H1 (cell line): ENCODE data around the gene MSI2. TPM values are rescaled to one million over a fixed set of nuclear protein-coding genes. Genes with fewer than 3 reads are reported as not detected.

Experiments used
- CTCF ChIA-PET: fragments of 300-600 bp; sonication (Branson Sonifier 250); formaldehyde crosslinking; loops from one replicate; lab custom pipeline; 2021; ENCODE audit not compliant: partially characterized antibody; lab: Charles Lee
- POLR2A ChIA-PET: fragments of 300-600 bp; sonication (Branson Sonifier 250); formaldehyde crosslinking; loops from one replicate; lab custom pipeline; 2021; ENCODE audit warnings: inconsistent platforms; ENCODE audit not compliant: partially characterized antibody; lab: Charles Lee
- DNase-seq, 2 experiments: peaks; one replicate each; pipeline versions ENCODE4 v3.0.0 to v3.0.0-alpha.2; 2010 to 2022; ENCODE audit warnings: low spot score in 2 of 2, low read depth in 1 of 2, mixed read lengths in 1 of 2
- FAIRE-seq: peaks from 2 replicates; lab custom pipeline; 2011; peaks lifted over from hg19 to GRCh38; lab: Jason Lieb, UNC
- H2AFZ ChIP-seq: 2 replicates; pipeline ENCODE4 v1.8.1; 2012; ENCODE audit warnings: low read length, inconsistent platforms
- H2AK5ac ChIP-seq: 2 replicates; pipeline ENCODE4 v1.6.1; 2013; ENCODE audit warnings: low read depth, low read length
- H2BK120ac ChIP-seq: replicated peaks from 2 replicates; pipeline ENCODE3; 2013; ENCODE audit warnings: low read depth, low read length, inconsistent platforms
- H2BK12ac ChIP-seq: 2 replicates; pipeline ENCODE4 v1.6.1; 2013; ENCODE audit warnings: low read depth, low read length
- H2BK15ac ChIP-seq: 2 replicates; pipeline ENCODE4 v1.6.1; 2013; ENCODE audit warnings: low read length
- H2BK20ac ChIP-seq: 2 replicates; pipeline ENCODE4 v1.6.1; 2013; ENCODE audit warnings: low read length
- H2BK5ac ChIP-seq: 2 replicates; pipeline ENCODE4 v1.6.1; 2013; ENCODE audit warnings: low read depth, low read length
- H3K14ac ChIP-seq: 2 replicates; pipeline ENCODE4 v1.6.1; 2013; ENCODE audit warnings: inconsistent platforms; ENCODE audit not compliant: insufficient read length
- H3K18ac ChIP-seq: 2 replicates; pipeline ENCODE4 v1.6.1; 2013; ENCODE audit warnings: low read length; ENCODE audit errors: extremely low read depth
- H3K23ac ChIP-seq: 2 replicates; pipeline ENCODE4 v1.6.1; 2013; ENCODE audit warnings: inconsistent platforms; ENCODE audit not compliant: insufficient read length
- H3K23me2 ChIP-seq: 2 replicates; pipeline ENCODE4 v1.6.1; 2013; ENCODE audit warnings: low read depth, low read length
- H3K27ac ChIP-seq: 2 replicates; pipeline ENCODE4 v1.6.1; 2011; ENCODE audit warnings: low read depth, low read length, inconsistent platforms
- H3K27me3 ChIP-seq, 4 experiments: replicated peaks in 1 of 4; 1 replicate in 1 of 4; 2 replicates in 3 of 4; pipeline versions ENCODE4 v1.6.1 to v1.8.1; 2011 to 2013; ENCODE audit warnings: low read length in 3 of 4, mild to moderate bottlenecking in 3 of 4, inconsistent platforms in 2 of 4, mixed read lengths in 2 of 4, moderate library complexity in 1 of 4; ENCODE audit not compliant: control insufficient read depth in 3 of 4, insufficient read depth in 3 of 4; ENCODE audit errors: extremely low read depth in 1 of 4
- H3K36me3 ChIP-seq, 4 experiments: 2 replicates each; pipeline versions ENCODE4 v1.6.1 to v1.8.1; 2011 to 2013; ENCODE audit warnings: mild to moderate bottlenecking in 4 of 4, low read length in 3 of 4, moderate library complexity in 2 of 4, control low read depth in 1 of 4, inconsistent platforms in 1 of 4; ENCODE audit not compliant: insufficient read depth in 4 of 4, control insufficient read depth in 2 of 4
- H3K4ac ChIP-seq: replicated peaks from 2 replicates; pipeline ENCODE3; 2013; ENCODE audit warnings: low read length, low read depth, mixed read lengths, inconsistent platforms; ENCODE audit not compliant: insufficient read length
- H3K4me1 ChIP-seq, 4 experiments: replicated peaks in 1 of 4; 1 replicate in 1 of 4; 2 replicates in 3 of 4; pipeline versions ENCODE4 v1.6.1 to v1.8.1; 2011 to 2013; ENCODE audit warnings: low read length in 3 of 4, inconsistent platforms in 2 of 4, mixed read lengths in 1 of 4; ENCODE audit not compliant: insufficient read depth in 4 of 4, control insufficient read depth in 3 of 4
- H3K4me2 ChIP-seq, 2 experiments: 2 replicates each; pipeline versions ENCODE4 v1.6.1 to v1.8.1; 2011 to 2013; ENCODE audit warnings: low read depth in 2 of 2, low read length in 2 of 2, control low read depth in 1 of 2, inconsistent platforms in 1 of 2, mild to moderate bottlenecking in 1 of 2; ENCODE audit not compliant: insufficient read depth in 1 of 2
- H3K4me3 ChIP-seq, 4 experiments: fragments of 200-600, 300-600 bp in 1 of 4; sonication (generic), shearing (Covaris generic), sonication (Bioruptor Twin) in 1 of 4; 2 replicates each; pipeline versions ENCODE4 v1.5.1 to v1.8.1; 2011 to 2016; ENCODE audit warnings: low read length in 4 of 4, low read depth in 3 of 4, control low read depth in 2 of 4, inconsistent platforms in 2 of 4, mild to moderate bottlenecking in 2 of 4, mixed read lengths in 1 of 4, moderate library complexity in 1 of 4; ENCODE audit not compliant: insufficient read depth in 2 of 4; ENCODE audit errors: extremely low read depth in 1 of 4
- H3K56ac ChIP-seq: replicated peaks from 2 replicates; pipeline ENCODE3; 2013; ENCODE audit warnings: low read depth, mild to moderate bottlenecking, mixed read lengths, low read length, inconsistent platforms; ENCODE audit not compliant: insufficient read length
- H3K79me1 ChIP-seq: 2 replicates; pipeline ENCODE4 v1.6.1; 2013; ENCODE audit warnings: low read depth, low read length, control low read depth
- H3K79me2 ChIP-seq, 2 experiments: 2 replicates each; pipeline versions ENCODE4 v1.6.1 to v1.8.1; 2012 to 2013; ENCODE audit warnings: low read length in 2 of 2, mild to moderate bottlenecking in 2 of 2, inconsistent platforms in 1 of 2; ENCODE audit not compliant: insufficient read depth in 2 of 2, control insufficient read depth in 1 of 2
- H3K9ac ChIP-seq, 4 experiments: replicated peaks in 1 of 4; 1 replicate in 1 of 4; 2 replicates in 3 of 4; pipeline versions ENCODE4 v1.6.1 to v1.8.1; 2011 to 2013; ENCODE audit warnings: low read depth in 3 of 4, low read length in 3 of 4, control low read depth in 2 of 4, mild to moderate bottlenecking in 2 of 4, moderate library complexity in 2 of 4, inconsistent platforms in 1 of 4; ENCODE audit errors: extremely low read depth in 1 of 4
- H3K9me3 ChIP-seq, 2 experiments: 2 replicates each; pipeline versions ENCODE4 v1.6.1 to v1.8.1; 2012 to 2013; ENCODE audit warnings: mild to moderate bottlenecking in 2 of 2, moderate library complexity in 2 of 2, control low read depth in 1 of 2, inconsistent platforms in 1 of 2, low read depth in 1 of 2, low read length in 1 of 2, mixed read lengths in 1 of 2; ENCODE audit not compliant: insufficient read depth in 2 of 2
- H4K20me1 ChIP-seq, 2 experiments: replicated peaks in 1 of 2; 2 replicates each; pipeline versions ENCODE3 to v1.8.1; 2011 to 2013; ENCODE audit warnings: inconsistent platforms in 2 of 2, low read length in 2 of 2, mild to moderate bottlenecking in 1 of 2; ENCODE audit not compliant: insufficient read depth in 2 of 2, control insufficient read depth in 1 of 2
- H4K5ac ChIP-seq: 2 replicates; pipeline ENCODE4 v1.6.1; 2013; ENCODE audit warnings: low read length, low read depth, mixed read lengths, inconsistent platforms; ENCODE audit not compliant: insufficient read length
- H4K8ac ChIP-seq: 2 replicates; pipeline ENCODE4 v1.8.0; 2013; ENCODE audit warnings: mild to moderate bottlenecking, moderate library complexity, low read length, inconsistent platforms; ENCODE audit not compliant: insufficient read depth; ENCODE audit errors: extremely low read depth
- H4K91ac ChIP-seq: replicated peaks from 2 replicates; pipeline ENCODE3; 2013; ENCODE audit warnings: low read length, mixed read lengths, inconsistent platforms; ENCODE audit not compliant: insufficient read length
- ATF2 ChIP-seq: IDR thresholded peaks from 2 replicates; pipeline ENCODE4 v1.6.1; 2012; ENCODE audit warnings: low read length, inconsistent platforms
- CBX5 ChIP-seq: fragments of 300-800, 300-1000 bp; sonication (generic); IDR thresholded peaks from 2 replicates; pipeline ENCODE4 v1.7.1; 2016; ENCODE audit warnings: antibody characterized with exemption, low read length, low read depth
- CHD2 ChIP-seq: IDR thresholded peaks from 2 replicates; pipeline ENCODE4 v1.6.1; 2012; ENCODE audit warnings: low read length, improper control_type of control experiment
- FOSL1 ChIP-seq: IDR thresholded peaks from 2 replicates; pipeline ENCODE4 v1.6.1; 2011; ENCODE audit warnings: mild to moderate bottlenecking, low read depth, low read length, moderate library complexity; ENCODE audit not compliant: insufficient read depth
- HDAC6 ChIP-seq: IDR thresholded peaks from one replicate; pipeline ENCODE4 v1.7.1; 2012; ENCODE audit warnings: low read depth, mild to moderate bottlenecking, inconsistent platforms, low read length, moderate library complexity
- JUND ChIP-seq: IDR thresholded peaks from 2 replicates; pipeline ENCODE4 v1.6.1; 2011; ENCODE audit warnings: mild to moderate bottlenecking, improper control_type of control experiment, low read length
- POLR2A ChIP-seq, 2 experiments: IDR thresholded peaks; 1 replicate in 1 of 2; 2 replicates in 1 of 2; pipeline ENCODE4 v1.6.1; 2011; ENCODE audit warnings: low read depth in 2 of 2, low read length in 2 of 2, mild to moderate bottlenecking in 2 of 2; ENCODE audit errors: control extremely low read depth in 1 of 2
- RAD21 ChIP-seq, 2 experiments: IDR thresholded peaks in 1 of 2; conservative IDR thresholded peaks in 1 of 2; 2 replicates each; pipeline ENCODE4 v1.6.1; 2011; ENCODE audit warnings: low read depth in 2 of 2, low read length in 2 of 2, improper control_type of control experiment in 1 of 2, inconsistent platforms in 1 of 2, mild to moderate bottlenecking in 1 of 2, moderate library complexity in 1 of 2
- RBBP5 ChIP-seq: IDR thresholded peaks from 2 replicates; pipeline ENCODE4 v1.7.1; 2012; ENCODE audit warnings: low read depth, mild to moderate bottlenecking, inconsistent platforms, low read length, moderate library complexity, borderline replicate concordance
- RFX5 ChIP-seq: IDR thresholded peaks from 2 replicates; pipeline ENCODE4 v1.6.1; 2011; ENCODE audit warnings: low read depth, low read length, improper control_type of control experiment, borderline replicate concordance
- RXRA ChIP-seq: IDR thresholded peaks from 2 replicates; pipeline ENCODE4 v1.6.1; 2011; ENCODE audit warnings: low read depth, mild to moderate bottlenecking, low read length, moderate library complexity; ENCODE audit not compliant: insufficient read depth
- SIX5 ChIP-seq: IDR thresholded peaks from 2 replicates; pipeline ENCODE4 v1.6.1; 2011; ENCODE audit warnings: mild to moderate bottlenecking, low read depth, low read length
- YY1 ChIP-seq: IDR thresholded peaks from 2 replicates; pipeline ENCODE4 v1.6.1; 2011; ENCODE audit warnings: low read depth, mild to moderate bottlenecking, low read length
- WGBS, 2 experiments: shearing (Covaris generic) in 1 of 2; methylation state at CpG; one replicate each; pipeline versions ENCODE4 v1.1.6 to v1.1.7; 2013 to 2015; ENCODE audit warnings: low lambda C conversion rate in 2 of 2, mixed read lengths in 2 of 2, inconsistent platforms in 1 of 2, low coverage in 1 of 2, missing lambda C conversion rate in 1 of 2; ENCODE audit not compliant: insufficient replicate concordance in 2 of 2, insufficient coverage in 1 of 2, insufficient read length in 1 of 2; ENCODE audit errors: extremely low coverage in 1 of 2, missing lambda C conversion rate in 1 of 2; 5-methylcytosine and 5-hydroxymethylcytosine counted together
- polyA plus RNA-seq, 7 experiments: library from polyadenylated mRNA; depleted of rRNA in 3 of 7; stranded (reverse) in 5 of 7; unstranded in 2 of 7; fragments of >200 nt in 5 of 7; fragments of 200-250 nt in 2 of 7; gene quantifications; 1 replicate in 5 of 7; 2 replicates in 1 of 7; 4 replicates in 1 of 7; pipeline versions ENCODE4 v1.2.1 to v1.2.3, GENCODE V29; 2011 to 2013; ENCODE audit warnings: missing spikeins in 2 of 7, mixed read lengths in 2 of 7
- total RNA-seq: library from RNA; stranded (reverse); fragmentation: NEBNext Ultra II Directional; extraction: Animal tissue kit (Norgen Biotek cat#: 25700); gene quantifications from 2 replicates; pipeline ENCODE4 v1.2.1, GENCODE V29; 2021

Gene MSI2
- total and polyA plus RNA-seq, 2 of the 8 experiments (the other 6 are each of a cell fraction or from before 2014, with no cell fraction given): 36.7 to 80.6 TPM

- Histone ChIP-seq H4K8ac (no peak overlapping the region), H3K56ac (no peak overlapping the region), H2BK12ac (no peak overlapping the region), H3K4me3 (no peak overlapping the region), H3K18ac (no peak overlapping the region), H2BK5ac (no peak overlapping the region), H4K91ac (no peak overlapping the region), H3K27ac (no peak overlapping the region), H3K4me1 (peaks cover 5 to 29% (median 25%) of the 10 kb centered on the region in 4 experiments; a peak in 6 of 7 replicates), H4K20me1 (no peaks in the 10 kb centered on the region), H3K4ac (no peak overlapping the region), H3K9me3 (no peaks in the 10 kb centered on the region), H3K23ac (no peak overlapping the region), H2BK20ac (no peak overlapping the region), H2AFZ (no peak overlapping the region), H3K9ac (no peak overlapping the region), H3K79me1 (peaks cover 4% of the 10 kb centered on the region), H3K36me3 (no peaks in the 10 kb centered on the region), H3K14ac (no peak overlapping the region), H4K5ac (no peak overlapping the region), H3K27me3 (no peaks in the 10 kb centered on the region), H2AK5ac (no peak overlapping the region), H2BK15ac (no peak overlapping the region), H3K4me2 (no peak overlapping the region), H2BK120ac (no peak overlapping the region), H3K23me2 (no peaks in the 10 kb centered on the region), H3K79me2 (peaks cover 0 to 36% of the 10 kb centered on the region in 2 experiments; a peak in 2 of 4 replicates)
- ChIA-PET POLR2A (no interaction called here), CTCF (interaction anchor here (0.6 to 1.8 kb wide), 2 partner anchors 19 to 59 kb away, joined by 3 to 4 read pairs; no protein-coding TSS in a partner anchor)
- 78% methylated on average over 4 of the region's 4 CpGs; no CpG with 5 or more reads in 1 of the 2 experiments for WGBS, 2 experiments
- DNase-seq (no peak), FAIRE-seq (no peak)
- TF ChIP-seq RBBP5 (no peak), CHD2 (no peak), CBX5 (no peak), FOSL1 (no peak), SIX5 (no peak), ATF2 (no peak), YY1 (no peak), RXRA (no peak), RFX5 (no peak), JUND (no peak), POLR2A (IDR thresholded peaks at IDR 0.05; ENCODE audit: control extremely low read depth in 1 of 2, low read depth in 2 of 2, low read length in 2 of 2) (no peak), HDAC6 (no peak), RAD21 (IDR thresholded peaks at IDR 0.05 in 1 of 2, conservative IDR thresholded peaks at IDR 0.05 in 1 of 2; ENCODE audit: low read depth in 2 of 2, low read length in 2 of 2) (no peak)
Observed at GRCh38 chr17:57381498-57381897, 125.2 kb downstream of the MSI2 start.
